Esophagus squamous epithelium (tissue), 4 donors: ENCODE results near the gene LEUTX.

Experiments used
- POLR2A ChIP-seq, 4 donors: fragments of 450-650 bp; IDR thresholded peaks; one replicate each; pipeline ENCODE4 v1.6.1; 2017; ENCODE audit warnings: antibody characterized with exemption in 4 of 4, mild to moderate bottlenecking in 4 of 4, moderate library complexity in 3 of 4
- TF ChIP-seq, protein P1 (sequence below), 6 experiments: fragments of 450-650 bp in 4 of 6; fragments of 200-600 bp in 2 of 6; sonication (generic) in 2 of 6; IDR thresholded peaks; one replicate each; pipeline ENCODE4 v1.5.1; 2016 to 2019; ENCODE audit warnings: antibody characterized with exemption in 6 of 6, mild to moderate bottlenecking in 4 of 6, moderate library complexity in 4 of 6

DNA sequence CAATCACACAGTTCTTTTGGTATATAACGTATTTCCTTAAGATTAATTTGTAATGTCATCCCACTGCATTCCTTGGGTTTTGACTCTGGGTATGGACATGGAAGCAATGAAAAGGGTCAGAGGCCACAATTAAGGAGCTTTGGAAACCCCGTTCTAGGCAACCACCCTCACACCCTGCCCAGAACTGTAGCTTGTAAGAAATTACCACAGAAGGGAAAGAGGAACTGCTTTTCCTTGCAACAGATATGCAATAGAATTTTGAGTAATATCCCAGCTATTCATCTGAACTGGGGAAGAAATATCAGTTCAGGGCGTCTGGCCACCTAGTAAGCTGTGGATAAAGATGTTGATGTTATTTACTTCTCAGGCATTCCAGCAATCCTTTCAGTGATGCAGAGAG is 39.8 kb upstream of the LEUTX start:
- TF ChIP-seq, protein P1, sequence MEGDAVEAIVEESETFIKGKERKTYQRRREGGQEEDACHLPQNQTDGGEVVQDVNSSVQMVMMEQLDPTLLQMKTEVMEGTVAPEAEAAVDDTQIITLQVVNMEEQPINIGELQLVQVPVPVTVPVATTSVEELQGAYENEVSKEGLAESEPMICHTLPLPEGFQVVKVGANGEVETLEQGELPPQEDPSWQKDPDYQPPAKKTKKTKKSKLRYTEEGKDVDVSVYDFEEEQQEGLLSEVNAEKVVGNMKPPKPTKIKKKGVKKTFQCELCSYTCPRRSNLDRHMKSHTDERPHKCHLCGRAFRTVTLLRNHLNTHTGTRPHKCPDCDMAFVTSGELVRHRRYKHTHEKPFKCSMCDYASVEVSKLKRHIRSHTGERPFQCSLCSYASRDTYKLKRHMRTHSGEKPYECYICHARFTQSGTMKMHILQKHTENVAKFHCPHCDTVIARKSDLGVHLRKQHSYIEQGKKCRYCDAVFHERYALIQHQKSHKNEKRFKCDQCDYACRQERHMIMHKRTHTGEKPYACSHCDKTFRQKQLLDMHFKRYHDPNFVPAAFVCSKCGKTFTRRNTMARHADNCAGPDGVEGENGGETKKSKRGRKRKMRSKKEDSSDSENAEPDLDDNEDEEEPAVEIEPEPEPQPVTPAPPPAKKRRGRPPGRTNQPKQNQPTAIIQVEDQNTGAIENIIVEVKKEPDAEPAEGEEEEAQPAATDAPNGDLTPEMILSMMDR (IDR thresholded peaks at IDR 0.05): no peak
- TF ChIP-seq POLR2A (IDR thresholded peaks at IDR 0.05): no peak
